Fibroblast of upper back skin (primary cell): Measurements from ENCODE around the gene TNRC6A.
A peak's percentile ranks its signal among the peaks of the same experiment; 100 is the strongest.
"Not testable (repeated sequence)": the region's sequence is repeated elsewhere in the genome, so short reads cannot be mapped to it uniquely, and the experiment has no call there.

Experiments
- DNase-seq: peaks from one replicate; pipeline ENCODE4 v3.0.0-alpha.2; 2013

TNRC6A gene

GRCh38 chr16:24848065-24848464 is 118.6 kb downstream of the TNRC6A start:
- DNase-seq: peak; percentile 66

- no peak for DNase-seq
Measured at GRCh38 chr16:24849641-24850040, 120.2 kb downstream of the TNRC6A start.

DNA sequence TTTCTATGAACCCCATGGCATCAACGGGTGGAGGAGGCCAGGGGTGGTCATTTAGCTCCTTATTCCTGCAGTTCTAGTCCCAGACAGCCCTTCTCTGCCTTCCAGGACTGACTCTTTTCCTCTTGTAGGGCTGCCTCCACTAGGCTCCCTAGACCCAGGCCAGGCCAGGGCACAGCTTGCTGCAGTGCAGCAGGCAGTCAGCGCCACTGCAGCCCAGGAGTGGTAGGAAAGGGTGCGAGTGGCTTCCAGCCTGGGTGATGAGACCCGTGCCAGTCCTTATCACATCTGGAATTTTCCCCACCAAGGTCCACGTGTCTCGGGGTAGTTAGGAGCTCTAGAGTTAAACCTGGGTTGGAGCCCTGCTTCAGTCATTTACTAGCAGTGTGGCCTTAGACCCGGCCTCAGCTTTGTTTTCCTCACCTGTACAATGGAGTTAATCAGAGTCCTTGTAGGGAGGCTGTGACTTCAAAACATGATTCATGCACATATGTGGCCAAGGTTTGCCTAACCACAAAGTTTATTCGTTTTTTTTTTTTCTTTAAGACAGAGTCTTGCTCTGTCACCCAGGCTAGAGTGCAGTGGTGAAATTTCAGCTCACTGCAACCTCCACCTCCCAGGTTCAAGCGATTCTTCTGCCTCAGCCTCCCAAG is 121.0 kb downstream of the TNRC6A start:
- peak; percentile 42 for DNase-seq

DNA sequence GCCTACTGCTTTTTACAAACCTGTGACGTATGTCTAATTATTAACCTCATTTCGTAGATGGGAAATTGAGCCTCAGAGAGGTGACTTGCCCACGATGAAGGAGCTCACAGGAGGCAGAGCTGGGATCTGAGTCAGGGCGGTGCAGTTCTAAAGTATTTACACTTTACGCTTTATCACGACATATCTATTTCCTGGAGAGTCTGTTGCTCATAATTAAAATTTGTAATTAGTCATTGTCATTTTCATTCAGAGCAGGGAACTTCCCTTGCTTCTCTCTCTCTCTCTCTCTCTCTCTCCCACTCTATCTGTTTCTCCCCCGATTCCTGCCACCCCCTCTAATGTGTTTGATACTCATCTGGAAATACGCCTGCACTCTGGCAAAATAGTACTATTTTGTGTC is 122.2 kb downstream of the TNRC6A start:
- DNase-seq: no peak

- no peak for DNase-seq
Measured at GRCh38 chr16:24852281-24852721, 122.8 kb downstream of the TNRC6A start.

GRCh38 chr16:24853169-24853824 is 123.8 kb downstream of the TNRC6A start:
- DNase-seq: no peak

- peak; percentile 44 for DNase-seq
Measured at GRCh38 chr16:24853830-24854229, 124.4 kb downstream of the TNRC6A start.

DNA sequence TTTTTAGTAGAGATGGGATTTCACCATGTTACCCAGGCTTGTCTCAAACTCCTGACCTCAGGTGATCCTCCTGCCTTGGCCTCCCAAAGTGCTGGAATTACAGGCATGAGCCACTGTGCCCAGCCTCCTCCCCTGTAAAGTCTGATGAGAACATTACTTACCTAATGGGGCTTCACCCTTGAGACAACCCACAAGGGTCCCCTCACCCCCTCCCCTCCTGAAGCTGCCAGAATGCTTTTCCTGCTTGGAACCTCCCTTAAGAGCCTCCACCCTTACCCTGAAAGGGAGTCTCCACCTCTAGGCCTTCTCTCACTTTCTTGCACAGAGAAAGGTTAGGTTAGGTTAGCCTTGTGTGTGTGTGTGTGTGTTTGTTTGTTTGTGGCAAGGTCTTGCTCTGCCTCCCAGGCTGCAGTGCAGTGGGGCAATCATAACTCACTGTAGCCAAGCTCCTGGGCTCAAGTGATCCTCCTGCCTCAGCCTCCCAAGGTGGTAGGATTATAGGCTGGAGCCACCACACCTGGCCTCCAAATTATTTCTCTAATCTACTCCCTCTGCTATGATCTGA is 125.2 kb downstream of the TNRC6A start:
- no peak for DNase-seq

DNA sequence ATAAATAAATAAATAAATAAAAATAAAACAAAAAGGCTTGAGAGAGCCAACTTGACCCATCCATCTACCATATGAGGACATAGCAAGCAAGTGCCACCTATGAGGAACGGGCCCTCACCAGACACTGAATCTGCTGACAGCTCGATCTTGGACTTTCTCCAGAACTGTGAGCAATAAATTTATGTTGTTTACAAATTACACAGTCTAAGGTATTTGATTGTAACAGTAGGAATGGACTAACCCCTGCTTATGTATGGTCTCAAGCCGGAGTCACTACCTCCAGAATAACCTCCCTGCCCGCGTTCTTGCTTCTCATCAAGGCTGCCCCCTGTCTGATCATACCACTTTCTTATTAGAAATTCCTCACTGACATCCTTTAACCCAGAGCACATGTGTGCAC is 126.2 kb downstream of the TNRC6A start:
- no peak for DNase-seq

DNA sequence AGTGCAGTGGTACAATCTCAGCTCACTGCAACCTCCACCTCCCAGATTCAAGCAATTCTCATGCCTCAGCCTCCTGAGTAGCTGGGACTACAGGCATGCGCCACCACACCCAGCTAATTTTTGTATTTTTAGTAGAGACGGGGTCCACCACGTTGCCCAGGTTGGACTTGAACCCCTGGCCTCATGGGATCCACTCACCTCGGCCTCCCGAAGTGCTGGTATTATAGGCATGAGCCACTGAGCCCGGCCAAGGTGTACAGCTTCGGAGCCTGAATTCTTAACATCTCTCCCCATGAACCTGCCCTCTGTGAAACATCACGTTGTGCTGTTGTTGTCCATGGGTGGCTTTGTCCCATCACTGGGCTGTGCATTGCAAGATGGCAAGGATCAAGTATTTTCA is 127.4 kb downstream of the TNRC6A start:
- DNase-seq: not testable (repeated sequence)

DNA sequence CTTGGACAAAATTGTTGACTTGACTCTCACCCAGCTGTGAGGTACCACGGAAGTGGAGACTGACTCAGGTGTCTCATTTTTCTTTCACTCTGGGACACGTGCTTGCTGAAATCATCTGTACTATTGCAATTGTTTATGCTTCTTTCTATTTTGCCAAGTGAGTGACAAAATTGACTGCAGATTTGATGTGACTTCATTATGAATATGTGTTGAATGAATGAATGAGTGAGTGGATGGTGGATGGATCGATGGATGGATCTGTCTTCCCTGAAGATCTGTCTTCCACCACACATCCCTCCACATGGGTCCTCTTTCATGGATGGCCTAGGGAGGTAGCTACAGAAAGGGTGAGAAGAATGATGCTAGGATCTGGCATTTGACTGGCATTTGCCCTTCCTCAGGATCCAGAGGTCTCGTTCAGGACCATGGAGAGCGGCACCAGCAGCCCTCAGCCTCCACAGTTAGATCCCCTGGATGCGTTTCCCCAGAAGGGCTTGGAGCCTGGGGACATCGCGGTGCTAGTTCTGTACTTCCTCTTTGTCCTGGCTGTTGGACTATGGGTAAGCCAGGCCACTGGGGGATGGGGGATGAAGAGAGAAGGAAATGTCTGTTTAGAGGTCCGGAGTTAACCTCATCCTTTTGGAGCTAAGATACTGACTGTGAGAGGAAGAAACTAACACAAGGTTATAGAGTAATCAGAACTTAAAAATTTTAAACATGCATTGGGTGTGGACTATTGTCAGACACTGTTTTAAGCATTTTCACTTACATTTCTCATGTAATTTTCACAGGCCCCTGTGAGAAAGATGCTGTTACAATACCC is 129.0 kb downstream of the TNRC6A start:
- peak; percentile 53 for DNase-seq

DNA sequence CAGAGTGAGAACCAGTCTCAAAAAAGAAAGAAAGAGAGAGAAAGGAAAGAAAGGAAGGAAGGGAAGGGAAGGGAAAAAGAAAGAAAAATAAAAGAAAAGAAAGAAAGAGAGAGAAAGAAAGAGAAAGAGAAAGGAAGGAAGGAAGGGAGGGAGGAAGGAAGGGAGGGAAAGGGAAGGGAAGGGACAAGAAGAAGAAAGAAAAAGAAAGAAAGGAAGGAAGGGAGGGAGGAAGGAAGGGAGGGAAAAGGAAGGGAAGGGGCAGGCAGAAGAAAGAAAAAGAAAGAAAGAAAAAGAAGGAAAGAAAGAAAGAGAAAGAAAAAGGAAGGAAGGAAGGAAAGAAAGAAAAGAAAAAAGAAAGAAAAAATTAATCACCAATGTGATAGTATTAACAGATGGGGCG is 132.0 kb downstream of the TNRC6A start:
- DNase-seq: no peak

GRCh38 chr16:24863582-24864437 is 134.4 kb downstream of the TNRC6A start:
- no peak for DNase-seq

GRCh38 chr16:24869033-24869432 is 139.6 kb downstream of the TNRC6A start:
- no peak for DNase-seq

GRCh38 chr16:24871891-24872290 is 142.4 kb downstream of the TNRC6A start:
- no peak for DNase-seq

DNA sequence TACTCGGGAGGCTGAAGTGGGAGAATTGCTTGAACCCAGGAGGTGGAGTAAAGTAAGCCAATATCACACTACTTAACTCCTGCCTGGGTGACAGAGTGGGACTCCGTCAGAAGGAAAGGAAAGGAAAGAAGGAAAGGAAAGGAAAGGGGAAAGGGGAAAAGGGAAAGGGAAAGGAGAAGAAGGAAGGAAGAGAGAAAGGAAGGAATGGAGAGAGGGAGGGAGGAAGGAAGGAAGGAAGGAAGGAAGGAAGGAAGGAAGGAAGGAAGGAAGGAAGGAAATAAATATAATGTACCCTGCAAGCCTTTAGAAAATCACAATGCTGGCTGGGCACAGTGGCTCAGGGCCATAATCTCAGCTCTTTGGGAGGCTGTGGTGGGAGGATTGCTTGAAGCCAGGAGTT is 143.6 kb downstream of the TNRC6A start:
- DNase-seq: no peak

DNA sequence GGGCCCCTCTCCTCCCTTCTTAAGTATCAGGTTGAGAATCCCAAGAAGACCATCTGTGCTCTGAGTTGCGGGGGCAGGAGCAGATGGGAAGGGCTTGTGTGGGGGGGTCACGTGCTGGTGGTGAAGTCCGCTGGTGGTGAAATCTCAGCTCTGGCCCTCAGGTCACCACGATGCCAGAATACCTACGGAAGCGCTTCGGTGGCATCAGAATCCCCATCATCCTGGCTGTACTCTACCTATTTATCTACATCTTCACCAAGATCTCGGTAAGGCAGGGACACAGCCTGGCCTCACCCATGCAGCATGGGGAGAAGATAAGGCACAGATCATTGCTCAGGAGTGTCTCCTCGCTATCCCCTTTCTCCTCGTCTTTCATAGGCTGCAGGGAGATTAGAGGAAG is 146.0 kb downstream of the TNRC6A start:
- no peak for DNase-seq
